Psoas muscle (tissue), 8 donors: ENCODE measurements around the gene RPTOR. TPM values are rescaled to one million over a fixed set of nuclear protein-coding genes. Genes with fewer than 3 reads are reported as not detected.
A peak's percentile ranks its signal among the peaks of the same experiment; 100 is the strongest.

Experiments
- ATAC-seq, 4 donors: fragments of 200-7000 bp; cut with Tn5 transposase; one replicate each; pipeline ENCODE4 v1.9.1; 2020; ENCODE audit warnings: moderate library complexity in 3 of 4, mild to moderate bottlenecking in 2 of 4
- DNase-seq, 2 donors: peaks; one replicate each; pipeline ENCODE4 v3.0.0-alpha.2; 2020
- H3K27ac ChIP-seq: fragments of 200-600 bp; one replicate; pipeline ENCODE4 v1.8.0; 2022
- H3K27me3 ChIP-seq, 3 donors: fragments of 200-600 bp in 1 of 3; one replicate each; pipeline versions ENCODE4 v1.6.1 to v1.8.0; 2013 to 2022; ENCODE audit warnings: low read length in 2 of 3, mild to moderate bottlenecking in 2 of 3, moderate library complexity in 1 of 3; ENCODE audit not compliant: insufficient read depth in 3 of 3
- H3K36me3 ChIP-seq, 2 donors: fragments of 200-600 bp in 1 of 2; one replicate each; pipeline versions ENCODE4 v1.6.1 to v1.8.0; 2013 to 2022; ENCODE audit warnings: low read depth in 1 of 2, mild to moderate bottlenecking in 1 of 2, moderate library complexity in 1 of 2; ENCODE audit not compliant: insufficient read depth in 1 of 2
- H3K4me1 ChIP-seq: fragments of 200-600 bp; one replicate; pipeline ENCODE4 v1.8.0; 2022
- H3K4me3 ChIP-seq: fragments of 200-600 bp; one replicate; pipeline ENCODE4 v1.8.0; 2022; ENCODE audit warnings: mild to moderate bottlenecking
- H3K9me3 ChIP-seq: fragments of 200-600 bp; one replicate; pipeline ENCODE4 v1.8.0; 2022
- WGBS, 3 donors: extraction: QIAGEN DNeasy Blood & Tissue Kit; methylation state at CpG; one replicate each; pipeline versions ENCODE4 v1.1.6 to v1.1.7; 2013; 5-methylcytosine and 5-hydroxymethylcytosine counted together
- intact Hi-C, 2 donors: fragments of 100-400 bp; cut with DNase I; formaldehyde crosslinking; loops; one replicate each; pipeline versions ENCODE4 v1.11.0 to v1.14.2; 2022
- polyA plus RNA-seq, 3 donors: library from polyadenylated mRNA; stranded (reverse); fragments of 200-250 nt; gene quantifications; one replicate each; pipeline ENCODE4 v1.2.3, GENCODE V29; 2013
- total RNA-seq, 4 donors: library from RNA; stranded (reverse); fragmentation: NEBNext Ultra II Directional in 2 of 4; extraction: Animal tissue kit (Norgen Biotek cat#: 25700) in 2 of 4; gene quantifications; one replicate each; pipeline versions ENCODE4 v1.2.1 to v1.2.4, GENCODE V29; 2021 to 2023
- TF ChIP-seq, protein P1 (sequence below): fragments of 200-600 bp; IDR thresholded peaks from one replicate; pipeline ENCODE4 v1.8.0; 2022; ENCODE audit warnings: antibody characterized with exemption
- donor health status: healthy with polysubstance abuse.
- donor health status: DM: no; HTN: no; CAD: no; lungs with moderate emphysema.
- donor health status: Bipolar disorder and iron deficiency.
- donor health status: healthy.
- donor health status: DM: yes; HTN: yes; CAD: no.
- donor health status: DM: no; HTN: no; CAD: no.
- donor health status: DM: no; HTN: no; CAD: no.
- donor health status: DM: yes; HTN: yes; CAD: no.

The RPTOR gene
- total and polyA plus RNA-seq, 7 donors, result 13.6 to 82.2 (median 32.5) TPM

DNA sequence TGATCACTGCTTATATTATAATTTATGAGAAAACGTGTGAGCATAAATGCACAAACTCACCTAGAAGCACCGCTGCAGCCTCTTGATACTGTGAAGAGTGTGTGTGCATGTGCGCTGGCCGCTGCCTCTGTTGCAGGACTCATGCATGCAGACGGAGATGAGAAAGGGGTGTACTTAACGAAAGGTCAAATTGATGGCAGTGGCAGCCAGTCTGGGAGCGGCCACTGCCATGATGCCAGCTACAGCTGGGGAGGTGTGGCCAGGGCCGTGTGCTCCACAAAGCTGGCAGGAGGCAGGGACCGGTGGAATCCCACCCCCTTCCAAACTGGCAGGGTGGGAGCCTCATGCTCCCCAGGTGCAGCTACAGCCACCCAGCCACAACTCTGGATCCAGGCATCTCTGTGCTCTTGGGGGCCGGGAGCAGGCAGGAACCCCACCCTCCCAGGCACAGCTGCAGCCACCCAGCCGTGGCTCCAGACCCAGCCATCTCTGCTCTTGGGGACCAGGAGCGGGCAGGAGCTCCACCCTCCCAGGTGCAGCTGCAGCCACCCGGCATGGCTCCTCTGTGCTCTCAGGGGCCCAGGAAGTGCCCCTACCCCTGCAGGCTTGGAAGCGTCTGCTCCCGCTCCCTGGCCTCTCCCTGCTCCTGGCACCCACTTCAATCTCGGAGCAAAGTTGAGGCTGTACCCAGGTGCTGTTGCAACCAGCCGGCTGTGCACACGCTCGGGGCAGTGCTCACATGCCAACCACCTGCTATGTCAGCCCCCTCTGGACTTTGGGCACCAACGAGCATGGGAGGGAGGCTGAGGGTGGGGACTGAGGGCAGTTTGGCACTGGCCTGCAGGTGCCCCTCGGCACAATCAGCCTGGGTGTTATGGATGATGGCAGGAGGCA is 369.5 kb downstream of the RPTOR start:
- no peaks in the 10 kb centered on the region for H3K27me3 ChIP-seq
- DNase-seq, result no peak
- H3K27ac ChIP-seq, result no peak overlapping the region
- intact Hi-C loops, result no loop called here
- peaks cover 2 to 63% of the 10 kb centered on the region in 2 donors for H3K36me3 ChIP-seq
- TF ChIP-seq, protein P1, sequence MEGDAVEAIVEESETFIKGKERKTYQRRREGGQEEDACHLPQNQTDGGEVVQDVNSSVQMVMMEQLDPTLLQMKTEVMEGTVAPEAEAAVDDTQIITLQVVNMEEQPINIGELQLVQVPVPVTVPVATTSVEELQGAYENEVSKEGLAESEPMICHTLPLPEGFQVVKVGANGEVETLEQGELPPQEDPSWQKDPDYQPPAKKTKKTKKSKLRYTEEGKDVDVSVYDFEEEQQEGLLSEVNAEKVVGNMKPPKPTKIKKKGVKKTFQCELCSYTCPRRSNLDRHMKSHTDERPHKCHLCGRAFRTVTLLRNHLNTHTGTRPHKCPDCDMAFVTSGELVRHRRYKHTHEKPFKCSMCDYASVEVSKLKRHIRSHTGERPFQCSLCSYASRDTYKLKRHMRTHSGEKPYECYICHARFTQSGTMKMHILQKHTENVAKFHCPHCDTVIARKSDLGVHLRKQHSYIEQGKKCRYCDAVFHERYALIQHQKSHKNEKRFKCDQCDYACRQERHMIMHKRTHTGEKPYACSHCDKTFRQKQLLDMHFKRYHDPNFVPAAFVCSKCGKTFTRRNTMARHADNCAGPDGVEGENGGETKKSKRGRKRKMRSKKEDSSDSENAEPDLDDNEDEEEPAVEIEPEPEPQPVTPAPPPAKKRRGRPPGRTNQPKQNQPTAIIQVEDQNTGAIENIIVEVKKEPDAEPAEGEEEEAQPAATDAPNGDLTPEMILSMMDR, result no peak
- H3K4me1 ChIP-seq, result no peaks in the 10 kb centered on the region
- no peak overlapping the region for H3K4me3 ChIP-seq
- ATAC-seq, result no peak
- H3K9me3 ChIP-seq, result no peaks in the 10 kb centered on the region
- 69 to 83% (median 75%) methylated on average over 18 to 21 of the region's 21 CpGs for WGBS, 3 donors

DNA sequence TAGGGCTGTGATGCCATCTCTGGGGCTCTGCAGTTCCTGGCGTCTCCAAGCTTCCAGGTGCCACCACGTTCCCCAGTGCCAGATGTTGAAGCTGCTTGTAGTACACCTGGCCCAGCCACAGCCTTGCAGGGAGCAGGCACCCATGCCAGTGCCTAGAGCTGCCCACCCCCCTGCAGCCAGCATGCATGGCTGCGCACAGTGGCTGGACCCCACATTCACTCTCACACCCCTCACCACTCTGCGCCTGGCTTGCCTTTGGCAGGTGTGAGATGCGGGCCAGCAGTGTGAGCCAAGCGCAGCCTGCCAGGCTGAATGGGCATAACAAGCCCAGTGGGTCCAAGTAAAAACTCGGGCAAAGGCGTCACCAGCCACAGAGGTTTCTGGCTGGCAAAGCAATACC is 371.6 kb downstream of the RPTOR start:
- WGBS, 3 donors, result 79 to 94% (median 86%) methylated on average over 8 of the region's 8 CpGs
- H3K27ac ChIP-seq, result no peak overlapping the region
- ATAC-seq, result no peak
- TF ChIP-seq, protein P1, result no peak
- no peaks in the 10 kb centered on the region for H3K27me3 ChIP-seq
- no peak overlapping the region for H3K4me3 ChIP-seq
- no peaks in the 10 kb centered on the region for H3K4me1 ChIP-seq
- intact Hi-C loops, result no loop called here
- peak in 1 of 2 donors; percentile 35 for DNase-seq
- no peaks in the 10 kb centered on the region for H3K9me3 ChIP-seq
- peaks cover 2 to 48% of the 10 kb centered on the region in 2 donors for H3K36me3 ChIP-seq

DNA sequence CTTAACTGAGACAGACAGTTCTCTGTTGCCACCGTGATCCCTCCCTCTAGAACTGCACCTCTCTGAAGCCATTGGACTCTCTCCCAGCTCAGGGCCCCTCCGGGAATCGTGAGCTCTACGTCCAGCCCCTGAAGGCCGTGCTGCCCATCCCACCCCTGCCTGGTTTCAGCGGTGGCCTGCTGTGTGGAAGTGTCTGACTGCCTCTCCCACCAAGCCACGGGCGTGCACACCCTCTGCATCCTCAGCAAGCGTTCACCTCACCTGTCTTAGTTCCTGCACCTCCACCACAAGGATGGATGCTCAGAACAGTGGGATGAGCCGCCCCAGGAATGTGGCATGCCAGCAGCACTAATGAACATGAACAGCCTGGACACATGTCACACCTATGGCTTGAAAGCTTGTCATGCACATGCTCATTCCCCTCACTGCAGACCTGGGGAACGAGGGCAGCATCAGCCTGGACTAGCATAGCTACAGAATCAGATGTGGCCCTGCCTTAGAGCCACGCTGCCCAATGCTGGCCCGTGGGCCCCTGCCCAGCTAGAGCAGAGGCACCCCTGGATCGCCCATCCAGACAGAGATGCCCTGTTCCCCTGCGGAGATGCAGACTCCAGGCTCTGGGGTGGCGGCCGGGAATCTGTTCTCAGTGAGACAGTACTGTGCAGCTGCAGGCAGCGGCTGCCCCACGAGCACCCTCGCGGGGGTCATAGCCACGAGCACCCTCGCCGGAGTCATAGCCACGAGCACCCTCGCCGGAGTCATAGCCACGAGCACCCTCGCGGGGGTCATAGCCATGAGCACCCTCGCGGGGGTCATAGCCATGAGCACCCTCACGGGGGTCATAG is 373.3 kb downstream of the RPTOR start:
- DNase-seq, result peak in 1 of 2 donors; percentile 48
- Histone ChIP-seq H3K4me1 (no peaks in the 10 kb centered on the region), H3K27me3 (no peaks in the 10 kb centered on the region), H3K27ac (no peak overlapping the region), H3K9me3 (no peaks in the 10 kb centered on the region), H3K36me3 (peaks cover 2 to 40% of the 10 kb centered on the region in 2 donors), H3K4me3 (no peak overlapping the region)
- intact Hi-C loops, result no loop called here
- peak in 1 of 4 donors; percentile 7 for ATAC-seq
- TF ChIP-seq, protein P1, result no peak
- WGBS, 3 donors, result 88 to 90% (median 88%) methylated on average over 21 to 33 of the region's 33 CpGs

DNA sequence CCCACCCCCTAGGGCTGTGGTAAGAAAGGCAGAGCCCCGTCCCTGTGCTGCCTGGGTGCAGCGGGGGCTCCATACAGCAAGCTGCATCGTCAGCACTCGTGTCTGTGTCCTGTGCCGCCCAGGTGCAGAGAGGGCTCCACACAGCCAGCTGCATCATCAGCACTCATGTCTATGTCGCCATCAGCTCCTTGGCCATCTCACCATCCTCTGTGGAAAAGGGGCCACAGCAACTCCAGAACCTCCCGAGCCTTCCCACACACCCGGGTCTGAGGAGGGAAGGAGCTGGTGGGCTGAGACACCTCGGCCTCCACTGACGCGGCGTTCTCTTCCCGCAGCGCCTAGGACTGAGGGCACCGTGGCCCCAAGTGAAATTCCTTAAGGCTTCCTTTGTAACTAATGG is 374.1 kb downstream of the RPTOR start:
- intact Hi-C loops, result no loop called here
- H3K4me3 ChIP-seq, result no peak overlapping the region
- peaks cover 2 to 45% of the 10 kb centered on the region in 2 donors for H3K36me3 ChIP-seq
- ATAC-seq (no peak), DNase-seq (no peak)
- peak overlapping the region; percentile 4 for H3K27ac ChIP-seq
- no peaks in the 10 kb centered on the region for H3K4me1 ChIP-seq
- H3K9me3 ChIP-seq, result no peaks in the 10 kb centered on the region
- WGBS, 3 donors, result 77 to 83% (median 82%) methylated on average over 15 of the region's 15 CpGs
- TF ChIP-seq, protein P1, result no peak
- no peaks in the 10 kb centered on the region for H3K27me3 ChIP-seq
